GM23338 (cell line): ENCODE results near the gene CHCT1.

Experiments used
- CTCF ChIP-seq, 2 experiments: fragments of 200-600 bp in 1 of 2; sonication (generic) in 1 of 2; conservative IDR thresholded peaks; 2 replicates each; pipeline versions ENCODE4 v1.5.1 to v1.6.1; 2016 to 2017; ENCODE audit warnings: antibody characterized with exemption in 2 of 2, low read depth in 2 of 2, mild to moderate bottlenecking in 2 of 2, moderate library complexity in 1 of 2
- ETS1 ChIP-seq: IDR thresholded peaks from 2 replicates; pipeline ENCODE4 v1.6.1; 2016; ENCODE audit warnings: antibody characterized with exemption
- EZH2 ChIP-seq: fragments of 200-600 bp; sonication (generic); IDR thresholded peaks from one replicate; pipeline ENCODE4 v1.8.0; 2017; ENCODE audit warnings: antibody characterized with exemption, mild to moderate bottlenecking, low read depth; ENCODE audit not compliant: unreplicated experiment
- EZH2phosphoT487 ChIP-seq: fragments of 200-600 bp; sonication (generic); IDR thresholded peaks from one replicate; pipeline ENCODE4 v1.8.1; 2018; ENCODE audit warnings: antibody characterized with exemption; ENCODE audit not compliant: unreplicated experiment
- JUNB ChIP-seq: IDR thresholded peaks from one replicate; pipeline ENCODE4 v1.6.1; 2016; ENCODE audit warnings: antibody characterized with exemption; ENCODE audit not compliant: unreplicated experiment
- POLR2AphosphoS5 ChIP-seq: IDR thresholded peaks from 2 replicates; pipeline ENCODE4 v1.6.1; 2016; ENCODE audit warnings: antibody characterized with exemption, low read depth
- REST ChIP-seq: IDR thresholded peaks from one replicate; pipeline ENCODE4 v1.6.1; 2018; ENCODE audit warnings: antibody characterized with exemption; ENCODE audit not compliant: unreplicated experiment

GRCh38 chr17:60387666-60388065 lies 34.6 kb upstream of the CHCT1 start:
- no peak for TF ChIP-seq CTCF (conservative IDR thresholded peaks at IDR 0.05; ENCODE audit: low read depth in 2 of 2)
- TF ChIP-seq REST, result no peak
- TF ChIP-seq EZH2phosphoT487, result no peak
- no peak for TF ChIP-seq EZH2
- TF ChIP-seq POLR2AphosphoS5, result no peak
- no peak for TF ChIP-seq ETS1
- no peak for TF ChIP-seq JUNB
